Type B pancreatic cell (in vitro differentiated cells): ENCODE data around the gene PRKN. TPM values are rescaled to one million over a fixed set of nuclear protein-coding genes. Genes with fewer than 3 reads are reported as not detected.

Source experiments
- DNase-seq: peaks from one replicate; pipeline ENCODE4 v3.0.0; 2021; ENCODE audit warnings: mixed read lengths; ENCODE audit not compliant: unreplicated experiment; ENCODE audit errors: extremely low spot score
- H3K27ac Mint-ChIP-seq: 2 replicates; pipeline ENCODE4 v1.8.0; 2021; ENCODE audit warnings: mild to moderate bottlenecking, mixed read lengths
- H3K27me3 Mint-ChIP-seq: 2 replicates; pipeline ENCODE4 v1.8.0; 2021; ENCODE audit warnings: mixed read lengths
- H3K36me3 Mint-ChIP-seq: 2 replicates; pipeline ENCODE4 v1.8.0; 2021; ENCODE audit warnings: mixed read lengths
- H3K4me1 Mint-ChIP-seq: one replicate; pipeline ENCODE4 v1.8.0; 2021; ENCODE audit warnings: mixed read lengths; ENCODE audit not compliant: unreplicated experiment
- H3K4me3 Mint-ChIP-seq: 2 replicates; pipeline ENCODE4 v1.8.0; 2021; ENCODE audit warnings: mild to moderate bottlenecking, mixed read lengths
- H3K9me3 Mint-ChIP-seq: 2 replicates; pipeline ENCODE4 v1.8.0; 2021; ENCODE audit warnings: mixed read lengths
- CTCF ChIP-seq: fragments of 200-600 bp; sonication (generic); conservative IDR thresholded peaks from 2 replicates; pipeline ENCODE4 v1.5.0; 2021; ENCODE audit warnings: antibody characterized with exemption, mild to moderate bottlenecking
- total RNA-seq: library from RNA; stranded (reverse); gene quantifications from 2 replicates; pipeline ENCODE4 v1.2.1, GENCODE V29; 2021; ENCODE audit warnings: low replicate concordance

Gene PRKN
- total RNA-seq, 1 donor from 2014 or later = 6.2 TPM

- H3K27ac Mint-ChIP-seq = no peak overlapping the region
- H3K9me3 Mint-ChIP-seq = peaks cover 2% of the 10 kb centered on the region
- H3K36me3 Mint-ChIP-seq = no peaks in the 10 kb centered on the region
- H3K27me3 Mint-ChIP-seq = peaks cover 3% of the 10 kb centered on the region
- no peak for DNase-seq
- peaks cover 3% of the 10 kb centered on the region for H3K4me1 Mint-ChIP-seq
- no peak for TF ChIP-seq CTCF
- H3K4me3 Mint-ChIP-seq = no peak overlapping the region
These were observed 1331.8 kb downstream of the PRKN start for GRCh38 chr6:161395716-161396231.

GRCh38 chr6:161394437-161394836 lies 1333.1 kb downstream of the PRKN start:
- DNase-seq = no peak
- H3K27me3 Mint-ChIP-seq = peaks cover 3% of the 10 kb centered on the region
- no peak overlapping the region for H3K4me3 Mint-ChIP-seq
- H3K9me3 Mint-ChIP-seq = no peaks in the 10 kb centered on the region
- no peaks in the 10 kb centered on the region for H3K36me3 Mint-ChIP-seq
- H3K27ac Mint-ChIP-seq = no peak overlapping the region
- no peak for TF ChIP-seq CTCF
- H3K4me1 Mint-ChIP-seq = no peaks in the 10 kb centered on the region

- no peak for DNase-seq
These were observed 1333.7 kb downstream of the PRKN start for GRCh38 chr6:161393839-161394364.

GRCh38 chr6:161393292-161393691 lies 1334.3 kb downstream of the PRKN start:
- H3K9me3 Mint-ChIP-seq = no peaks in the 10 kb centered on the region
- H3K36me3 Mint-ChIP-seq = no peaks in the 10 kb centered on the region
- H3K27ac Mint-ChIP-seq = no peak overlapping the region
- DNase-seq = no peak
- peaks cover 3% of the 10 kb centered on the region for H3K27me3 Mint-ChIP-seq
- no peaks in the 10 kb centered on the region for H3K4me1 Mint-ChIP-seq
- H3K4me3 Mint-ChIP-seq = no peak overlapping the region
- no peak for TF ChIP-seq CTCF

More at GRCh38 chr6:161393839-161394364, 1333.7 kb downstream of the PRKN start:
- Mint-ChIP-seq H3K9me3 (no peaks in the 10 kb centered on the region), H3K4me1 (no peaks in the 10 kb centered on the region), H3K36me3 (no peaks in the 10 kb centered on the region), H3K27me3 (peaks cover 3% of the 10 kb centered on the region), H3K27ac (no peak overlapping the region), H3K4me3 (no peak overlapping the region)
- peak; percentile 85 for TF ChIP-seq CTCF

- H3K9me3 Mint-ChIP-seq = peaks cover 3% of the 10 kb centered on the region
- no peaks in the 10 kb centered on the region for H3K27me3 Mint-ChIP-seq
- no peak for DNase-seq
- no peaks in the 10 kb centered on the region for H3K4me1 Mint-ChIP-seq
- H3K27ac Mint-ChIP-seq = no peak overlapping the region
- no peaks in the 10 kb centered on the region for H3K36me3 Mint-ChIP-seq
- no peak overlapping the region for H3K4me3 Mint-ChIP-seq
- no peak for TF ChIP-seq CTCF
These were observed 1337.8 kb downstream of the PRKN start for GRCh38 chr6:161389756-161390155.
